Esophagus (tissue), 2 donors: ENCODE results near the gene GPR141. TPM values are rescaled to one million over a fixed set of nuclear protein-coding genes. Genes with fewer than 3 reads are reported as not detected.

Experiments
- H3K27ac ChIP-seq, 2 donors: one replicate each; pipeline ENCODE4 v1.5.1; 2013; ENCODE audit warnings: low read depth in 2 of 2, mild to moderate bottlenecking in 2 of 2, inconsistent platforms in 1 of 2, low read length in 1 of 2, moderate library complexity in 1 of 2
- H3K27me3 ChIP-seq, 2 donors: one replicate each; pipeline ENCODE4 v1.6.1; 2013; ENCODE audit warnings: low read length in 2 of 2, control low read depth in 1 of 2, mild to moderate bottlenecking in 1 of 2; ENCODE audit not compliant: insufficient read depth in 2 of 2, control insufficient read depth in 1 of 2
- H3K36me3 ChIP-seq, 2 donors: one replicate each; pipeline ENCODE4 v1.6.1; 2013; ENCODE audit warnings: low read length in 1 of 2; ENCODE audit not compliant: control insufficient read depth in 2 of 2, insufficient read depth in 2 of 2
- H3K4me1 ChIP-seq, 2 donors: one replicate each; pipeline ENCODE4 v1.6.1; 2013; ENCODE audit warnings: low read length in 1 of 2; ENCODE audit not compliant: control insufficient read depth in 2 of 2, insufficient read depth in 2 of 2
- H3K4me3 ChIP-seq, 2 donors: one replicate each; pipeline ENCODE4 v1.5.1; 2013; ENCODE audit warnings: low read length in 2 of 2, mild to moderate bottlenecking in 2 of 2, low read depth in 1 of 2, moderate library complexity in 1 of 2
- H3K9me3 ChIP-seq, 2 donors: one replicate each; pipeline ENCODE4 v1.6.1; 2013; ENCODE audit warnings: mild to moderate bottlenecking in 2 of 2, low read depth in 1 of 2, low read length in 1 of 2, moderate library complexity in 1 of 2; ENCODE audit not compliant: control insufficient read depth in 2 of 2, insufficient read depth in 1 of 2
- WGBS, 2 donors: extraction: QIAGEN DNeasy Blood & Tissue Kit; methylation state at CpG; one replicate each; pipeline ENCODE4 v1.1.7; 2013; 5-methylcytosine and 5-hydroxymethylcytosine counted together
- polyA plus RNA-seq, 2 donors: library from polyadenylated mRNA; stranded (reverse); fragments of 200-250 nt; gene quantifications; one replicate each; pipeline ENCODE4 v1.2.3, GENCODE V29; 2013
- donor health status: healthy with polysubstance abuse.
- donor health status: Bipolar disorder and iron deficiency.

Gene GPR141
- polyA plus RNA-seq, 2 donors, result 0.20 to 0.35 TPM

DNA sequence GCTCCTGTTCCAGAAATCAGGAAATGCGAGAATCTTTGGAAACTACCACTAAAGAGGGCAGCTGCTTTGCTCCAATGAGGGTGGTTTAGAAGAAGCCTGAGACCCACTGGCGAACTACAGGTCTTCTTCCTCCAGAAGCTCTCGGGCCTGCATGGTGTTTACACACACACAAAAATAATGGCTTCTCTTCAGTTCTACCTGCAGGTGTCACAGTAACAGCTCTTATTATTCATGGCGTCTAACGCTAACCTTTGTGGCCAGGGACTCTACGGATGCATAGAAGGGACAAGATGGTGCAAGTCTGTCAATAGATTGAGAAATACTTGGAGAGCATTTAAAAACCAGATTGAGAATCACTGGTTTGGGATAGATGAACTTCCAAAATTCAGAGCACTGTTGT lies 22.4 kb downstream of the GPR141 start:
- 80 to 86% methylated on average over 6 of the region's 6 CpGs for WGBS, 2 donors
- H3K36me3 ChIP-seq, result no peaks in the 10 kb centered on the region
- no peak overlapping the region for H3K4me3 ChIP-seq
- H3K4me1 ChIP-seq, result no peaks in the 10 kb centered on the region
- H3K27ac ChIP-seq, result no peak overlapping the region
- no peaks in the 10 kb centered on the region for H3K27me3 ChIP-seq
- no peaks in the 10 kb centered on the region for H3K9me3 ChIP-seq

DNA sequence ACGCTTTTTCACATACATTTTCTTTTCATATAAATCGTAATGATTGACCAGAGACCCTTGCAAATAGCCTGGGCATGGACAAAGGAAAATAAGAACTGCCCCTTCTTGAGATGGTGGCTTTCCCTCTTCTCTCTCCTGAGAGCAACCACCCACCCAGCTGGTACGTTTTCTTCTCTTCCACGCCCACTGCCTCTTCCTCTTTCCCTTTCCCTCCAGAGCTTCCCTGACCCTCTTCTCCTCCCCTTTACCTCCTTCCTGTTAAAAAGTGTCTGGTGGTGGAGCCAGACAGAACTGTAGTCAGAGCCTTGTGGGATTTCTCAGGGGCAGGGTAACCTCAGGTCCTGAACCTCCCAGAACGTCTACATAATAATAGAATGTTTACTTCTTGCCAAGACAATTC lies 23.2 kb downstream of the GPR141 start:
- H3K4me1 ChIP-seq, result no peaks in the 10 kb centered on the region
- H3K36me3 ChIP-seq, result no peaks in the 10 kb centered on the region
- H3K27me3 ChIP-seq, result no peaks in the 10 kb centered on the region
- H3K27ac ChIP-seq, result no peak overlapping the region
- H3K9me3 ChIP-seq, result no peaks in the 10 kb centered on the region
- WGBS, 2 donors, result 71 to 74% methylated on average over 5 of the region's 5 CpGs
- no peak overlapping the region for H3K4me3 ChIP-seq

DNA sequence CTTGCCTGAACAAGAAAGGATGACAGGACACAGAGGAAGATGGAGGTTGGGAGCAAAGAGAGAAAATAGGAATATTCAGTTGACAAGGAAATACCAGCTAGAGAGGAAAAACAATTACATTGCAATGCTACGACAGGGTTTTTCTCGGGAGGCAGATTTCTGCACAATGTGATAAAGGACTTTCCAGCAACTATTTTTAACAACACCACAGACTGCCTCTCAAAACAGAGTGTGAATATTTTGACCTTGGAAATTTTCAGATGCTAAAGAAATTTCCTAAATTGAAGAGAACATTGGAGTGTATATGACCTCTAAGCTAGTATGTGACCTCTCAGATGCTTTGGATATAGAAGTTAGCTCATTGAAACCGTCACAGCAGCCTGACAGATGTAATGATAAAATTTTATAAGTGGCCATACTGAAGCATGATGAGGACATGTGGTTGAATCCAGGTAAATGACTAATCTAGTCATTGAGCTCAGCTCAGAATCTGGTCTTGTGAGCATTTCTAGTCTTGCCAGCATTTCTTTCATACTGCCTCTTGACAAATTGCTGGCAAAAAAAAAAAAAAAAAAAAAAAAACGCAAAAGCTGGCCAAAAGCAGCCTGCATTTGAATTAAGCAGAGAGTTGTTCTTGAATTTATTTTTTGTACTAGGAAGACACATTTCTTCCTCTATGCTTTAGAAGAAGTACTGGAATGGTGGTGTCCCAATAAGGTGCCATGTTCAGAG lies 24.4 kb downstream of the GPR141 start:
- Histone ChIP-seq H3K27ac (no peak overlapping the region), H3K4me3 (no peak overlapping the region), H3K27me3 (no peaks in the 10 kb centered on the region), H3K36me3 (no peaks in the 10 kb centered on the region), H3K9me3 (no peaks in the 10 kb centered on the region), H3K4me1 (no peaks in the 10 kb centered on the region)
- 51 to 56% methylated on average over 4 of the region's 4 CpGs for WGBS, 2 donors

DNA sequence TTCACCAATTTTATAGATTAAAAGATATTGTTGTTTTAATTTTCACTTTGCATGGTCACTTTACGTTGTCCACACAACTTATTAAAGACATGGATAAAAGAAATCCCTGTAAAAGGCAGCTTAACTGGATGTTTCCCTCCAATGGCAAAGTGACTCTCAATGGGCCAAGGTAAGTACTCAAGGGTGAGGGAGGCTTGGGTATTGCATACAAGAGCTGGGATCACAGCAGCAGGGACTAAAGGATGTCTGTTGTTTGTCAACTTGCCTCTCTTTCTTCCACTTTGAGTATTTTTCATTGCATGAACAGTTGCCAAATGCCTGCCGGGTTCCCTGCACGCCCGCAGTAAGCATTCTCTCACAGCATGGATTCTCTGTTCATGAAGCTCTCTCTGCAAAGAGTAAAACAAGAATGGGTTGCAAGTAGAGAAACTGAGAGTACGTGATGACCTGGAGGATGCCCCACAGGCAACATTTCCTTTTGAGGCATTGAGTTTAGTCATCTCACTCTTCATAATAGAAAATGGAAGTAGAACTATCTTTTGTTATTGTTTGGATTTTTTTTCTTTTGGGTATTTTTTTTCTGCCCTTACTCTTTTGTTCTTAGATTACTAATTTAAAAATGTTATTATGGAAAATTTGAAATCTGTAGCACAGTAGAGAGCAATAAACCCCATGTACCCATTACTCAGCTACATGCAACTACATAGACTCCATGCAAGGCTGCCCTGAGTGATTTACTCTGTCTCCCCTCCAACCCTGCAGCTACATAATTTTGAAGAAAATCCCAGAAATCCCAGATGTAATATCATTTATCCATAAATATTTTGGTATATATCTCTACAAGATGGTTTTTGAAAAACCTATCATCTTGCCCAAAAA lies 26.3 kb downstream of the GPR141 start:
- no peaks in the 10 kb centered on the region for H3K27me3 ChIP-seq
- H3K27ac ChIP-seq, result no peak overlapping the region
- no peak overlapping the region for H3K4me3 ChIP-seq
- no peaks in the 10 kb centered on the region for H3K4me1 ChIP-seq
- no peaks in the 10 kb centered on the region for H3K36me3 ChIP-seq
- H3K9me3 ChIP-seq, result no peaks in the 10 kb centered on the region
- 84 to 86% methylated on average over 5 of the region's 5 CpGs for WGBS, 2 donors

DNA sequence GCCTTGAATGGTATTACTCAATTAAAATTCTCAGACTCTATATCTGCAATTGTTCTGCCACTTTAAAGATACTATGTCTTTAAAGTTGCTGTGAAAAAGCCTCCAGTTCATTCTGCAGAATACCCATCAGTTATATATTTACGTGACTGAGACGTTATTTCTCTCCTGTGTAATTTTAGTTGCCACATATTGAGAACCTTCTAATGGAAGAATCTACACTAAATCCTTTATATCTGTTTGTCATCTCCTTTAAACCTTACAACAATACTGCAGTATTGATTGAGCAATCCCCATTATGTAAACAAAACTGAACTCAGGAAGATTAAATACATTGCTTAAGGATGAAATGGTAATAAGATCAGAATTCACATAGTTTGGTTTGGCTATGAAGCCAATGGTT lies 30.0 kb downstream of the GPR141 start:
- H3K27me3 ChIP-seq, result no peaks in the 10 kb centered on the region
- H3K9me3 ChIP-seq, result peaks cover 2 to 3% of the 10 kb centered on the region in 2 donors
- no peaks in the 10 kb centered on the region for H3K4me1 ChIP-seq
- WGBS, 2 donors, result 48 to 51% methylated on average over 2 of the region's 2 CpGs
- H3K27ac ChIP-seq, result no peak overlapping the region
- no peak overlapping the region for H3K4me3 ChIP-seq
- no peaks in the 10 kb centered on the region for H3K36me3 ChIP-seq

DNA sequence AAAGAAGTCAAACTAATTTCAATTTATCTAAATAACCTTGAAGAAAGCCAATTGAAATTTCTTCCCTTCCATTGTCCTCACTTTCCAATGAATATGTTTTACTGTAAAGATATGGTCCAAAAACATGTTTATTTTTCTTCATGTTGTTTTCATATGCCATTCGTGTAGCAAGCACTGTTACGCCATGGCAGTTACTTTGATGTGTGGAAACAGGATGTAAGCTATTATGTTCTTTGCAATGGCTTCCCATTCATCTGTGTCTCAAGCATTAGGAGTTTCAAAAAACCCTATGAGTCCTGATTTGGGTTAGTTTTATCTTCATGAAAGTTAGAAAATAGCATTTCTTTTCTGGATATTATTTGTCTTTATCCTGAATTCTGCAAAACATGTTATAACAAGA lies 31.0 kb downstream of the GPR141 start:
- 47 to 55% methylated on average over 2 of the region's 2 CpGs for WGBS, 2 donors
- no peaks in the 10 kb centered on the region for H3K27me3 ChIP-seq

DNA sequence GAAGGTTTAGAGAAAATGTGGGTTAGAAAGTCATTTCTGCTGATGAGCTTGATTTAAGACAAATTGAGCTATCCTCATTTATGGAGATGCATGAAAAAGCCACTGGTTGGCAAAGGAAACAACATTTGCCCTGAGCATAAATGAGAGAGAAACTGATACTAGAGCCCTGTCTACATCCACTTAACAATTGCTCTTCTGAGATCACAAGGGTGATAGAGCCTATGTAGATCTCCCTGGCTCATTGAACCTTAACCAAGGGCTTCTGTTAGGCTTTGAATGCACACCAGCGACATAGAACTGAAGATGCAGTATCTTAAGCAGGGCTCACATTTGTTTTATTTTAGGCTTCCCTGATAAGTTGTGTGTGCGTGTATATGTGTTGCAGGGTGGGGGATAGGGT lies 35.0 kb downstream of the GPR141 start:
- no peaks in the 10 kb centered on the region for H3K27me3 ChIP-seq
- H3K4me3 ChIP-seq, result no peak overlapping the region
- H3K9me3 ChIP-seq, result peaks cover 2 to 3% of the 10 kb centered on the region in 2 donors
- WGBS, 2 donors, result 87 to 88% methylated on average over 2 of the region's 2 CpGs
- H3K4me1 ChIP-seq, result no peaks in the 10 kb centered on the region
- no peak overlapping the region for H3K27ac ChIP-seq
- H3K36me3 ChIP-seq, result no peaks in the 10 kb centered on the region

More for the DNA sequence above, 31.0 kb downstream of the GPR141 start:
- H3K9me3 ChIP-seq, result peaks cover 2 to 3% of the 10 kb centered on the region in 2 donors
- no peak overlapping the region for H3K4me3 ChIP-seq
- H3K27ac ChIP-seq, result no peak overlapping the region
- no peaks in the 10 kb centered on the region for H3K36me3 ChIP-seq
- H3K4me1 ChIP-seq, result no peaks in the 10 kb centered on the region

DNA sequence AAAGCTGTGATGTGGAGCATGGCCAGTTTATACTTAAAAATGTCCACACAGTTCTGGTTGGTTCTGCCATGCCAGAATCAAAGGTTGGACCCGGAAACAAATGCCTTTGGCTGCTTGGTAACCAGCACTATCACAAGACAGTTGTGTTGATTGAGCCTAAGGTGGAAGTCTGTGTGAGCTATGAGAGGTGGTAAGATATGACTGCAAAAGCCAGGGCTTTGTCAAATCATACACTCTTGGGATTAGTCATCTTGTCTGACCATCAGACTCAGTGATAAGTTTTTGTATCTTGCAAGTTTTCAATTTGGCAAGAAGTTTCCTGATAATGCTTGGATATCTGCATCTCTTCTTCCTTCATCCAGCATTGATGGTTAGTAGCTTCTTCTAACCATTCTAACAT lies 35.5 kb downstream of the GPR141 start:
- no peaks in the 10 kb centered on the region for H3K4me1 ChIP-seq
- 75 to 79% methylated on average over 1 of the region's 1 CpG for WGBS, 2 donors

DNA sequence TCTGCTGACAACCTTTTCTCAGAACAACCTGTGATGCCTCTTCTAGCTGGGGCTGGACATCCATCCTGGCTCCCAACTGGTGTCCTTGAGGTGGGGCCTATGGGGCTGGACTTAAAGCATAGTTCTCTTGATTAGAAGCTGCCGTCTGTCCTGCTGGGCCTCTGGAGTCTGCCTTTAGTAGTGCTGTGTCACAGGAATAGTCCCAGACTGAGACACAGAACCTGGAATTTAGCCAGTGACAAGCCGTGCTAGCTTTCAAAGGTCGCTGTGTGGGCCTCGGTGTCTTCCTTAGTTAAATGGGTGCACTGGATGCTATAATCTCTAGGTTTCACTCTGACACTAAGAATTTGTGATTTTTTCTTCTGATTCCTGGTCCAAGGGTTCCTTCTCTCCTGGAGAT lies 41.2 kb downstream of the GPR141 start:
- H3K4me3 ChIP-seq, result no peak overlapping the region
- no peaks in the 10 kb centered on the region for H3K36me3 ChIP-seq
- H3K27me3 ChIP-seq, result no peaks in the 10 kb centered on the region
- WGBS, 2 donors, result 79 to 89% methylated on average over 4 of the region's 4 CpGs
- H3K4me1 ChIP-seq, result no peaks in the 10 kb centered on the region
- H3K27ac ChIP-seq, result no peak overlapping the region
- no peaks in the 10 kb centered on the region for H3K9me3 ChIP-seq

More for the DNA sequence above, 35.5 kb downstream of the GPR141 start:
- H3K27ac ChIP-seq, result no peak overlapping the region
- no peaks in the 10 kb centered on the region for H3K27me3 ChIP-seq
- peaks cover 2 to 3% of the 10 kb centered on the region in 2 donors for H3K9me3 ChIP-seq
- no peak overlapping the region for H3K4me3 ChIP-seq
- no peaks in the 10 kb centered on the region for H3K36me3 ChIP-seq
